SIG-M5 treated with dmso at 0.1 percent for 504 hours (cell line): ENCODE data around the gene KCTD17.

Source experiments
- DNase-seq: peaks from one replicate; lab custom pipeline; 2025; ENCODE audit not compliant: unreplicated experiment; lab: John Stamatoyannopoulos, UW

KCTD17 gene

GRCh38 chr22:37039466-37039865 lies 12.1 kb upstream of the KCTD17 start:
- no peak for DNase-seq

- no peak for DNase-seq
These were observed 8.2 kb upstream of the KCTD17 start for GRCh38 chr22:37043209-37043827.

DNA sequence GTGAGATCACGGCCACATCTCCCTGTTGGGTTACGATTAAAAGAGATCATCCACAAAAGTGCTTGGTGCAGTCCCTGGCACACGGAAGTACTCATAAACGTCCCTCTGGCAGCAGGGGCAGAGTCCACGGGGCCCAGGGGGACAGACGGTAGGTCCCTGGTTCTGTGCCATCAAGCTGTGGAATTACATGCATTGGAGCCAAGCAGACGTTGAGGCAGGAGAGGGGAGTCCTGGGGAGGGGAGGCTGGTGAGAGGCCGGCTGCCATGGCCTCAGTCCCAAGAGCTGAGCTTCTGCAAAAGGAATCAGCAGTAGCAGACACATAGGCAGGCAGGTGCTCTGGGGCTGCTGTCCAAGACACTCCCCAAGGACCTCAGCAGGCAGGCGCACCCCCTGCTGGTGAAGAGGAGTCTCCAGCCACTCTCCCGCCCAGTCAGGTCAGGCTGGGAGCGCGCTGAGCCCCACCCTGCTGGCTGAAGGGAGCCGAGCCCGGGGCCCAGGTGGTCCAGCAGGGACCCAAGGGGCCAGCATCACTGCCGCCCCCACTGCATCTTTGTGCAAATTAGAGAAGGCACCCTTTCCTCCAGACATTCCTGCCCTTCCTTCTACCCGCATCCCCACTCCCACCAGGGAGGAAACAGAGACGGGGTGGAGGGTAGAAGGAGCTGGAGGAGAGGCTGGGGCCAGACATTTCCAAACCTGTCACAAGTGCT lies 7.6 kb upstream of the KCTD17 start:
- peak; percentile 62 for DNase-seq

- DNase-seq: peak; percentile 23
These were observed 6.6 kb upstream of the KCTD17 start for GRCh38 chr22:37044634-37045625.

GRCh38 chr22:37045958-37046357 lies 5.6 kb upstream of the KCTD17 start:
- peak; percentile 43 for DNase-seq

DNA sequence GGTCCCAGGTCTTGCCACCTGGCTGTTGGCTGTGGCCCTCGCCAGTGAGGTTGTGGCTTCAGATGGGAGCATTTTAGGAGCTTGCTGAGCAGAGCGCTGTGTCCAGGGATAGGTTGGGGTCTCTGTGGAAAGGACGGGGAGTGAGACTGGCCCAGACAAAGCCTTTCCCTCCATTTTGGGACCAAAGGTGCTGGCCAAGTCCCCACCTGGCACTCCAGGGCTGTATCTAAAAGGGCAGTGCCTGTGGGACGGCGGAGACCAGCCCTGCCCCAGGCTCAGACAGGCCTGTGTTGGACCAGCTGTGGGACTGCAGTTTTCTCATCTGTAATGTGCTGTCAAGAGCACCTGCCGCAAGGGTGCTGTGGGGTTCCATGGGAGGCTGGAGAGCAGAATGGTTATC lies 5.0 kb upstream of the KCTD17 start:
- DNase-seq: no peak

GRCh38 chr22:37047006-37047405 lies 4.5 kb upstream of the KCTD17 start:
- no peak for DNase-seq

GRCh38 chr22:37048133-37048532 lies 3.4 kb upstream of the KCTD17 start:
- no peak for DNase-seq

GRCh38 chr22:37049224-37049623 lies 2.3 kb upstream of the KCTD17 start:
- DNase-seq: no peak

- DNase-seq: no peak
These were observed 629 bp upstream of the KCTD17 start for GRCh38 chr22:37050913-37051312.

- DNase-seq: no peak
These were observed 1.1 kb downstream of the KCTD17 start for GRCh38 chr22:37052386-37053309.

- no peak for DNase-seq
These were observed 1.9 kb downstream of the KCTD17 start for GRCh38 chr22:37053310-37054055.

DNA sequence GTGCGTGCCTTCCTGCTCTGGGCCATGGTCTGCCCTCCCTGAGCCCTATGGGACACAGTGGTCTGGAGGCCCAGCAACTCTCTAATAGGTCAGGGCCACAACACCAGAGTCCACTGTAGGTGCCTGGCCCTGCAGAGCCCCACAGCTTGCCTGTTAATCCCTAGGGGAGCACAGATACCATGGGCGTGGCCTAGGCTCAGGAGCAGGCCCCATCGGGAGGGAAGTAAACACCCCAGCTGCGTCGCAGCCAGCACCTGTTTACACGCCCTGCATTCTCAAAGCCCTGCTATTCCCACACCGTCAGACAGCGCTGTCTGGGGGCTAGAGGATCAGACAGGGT lies 2.5 kb downstream of the KCTD17 start:
- DNase-seq: no peak

GRCh38 chr22:37054600-37055365 lies 3.2 kb downstream of the KCTD17 start:
- no peak for DNase-seq

- no peak for DNase-seq
These were observed 4.7 kb downstream of the KCTD17 start for GRCh38 chr22:37056246-37056645.

GRCh38 chr22:37057226-37057625 lies 5.7 kb downstream of the KCTD17 start:
- no peak for DNase-seq

GRCh38 chr22:37057796-37058510 lies 6.4 kb downstream of the KCTD17 start:
- no peak for DNase-seq

DNA sequence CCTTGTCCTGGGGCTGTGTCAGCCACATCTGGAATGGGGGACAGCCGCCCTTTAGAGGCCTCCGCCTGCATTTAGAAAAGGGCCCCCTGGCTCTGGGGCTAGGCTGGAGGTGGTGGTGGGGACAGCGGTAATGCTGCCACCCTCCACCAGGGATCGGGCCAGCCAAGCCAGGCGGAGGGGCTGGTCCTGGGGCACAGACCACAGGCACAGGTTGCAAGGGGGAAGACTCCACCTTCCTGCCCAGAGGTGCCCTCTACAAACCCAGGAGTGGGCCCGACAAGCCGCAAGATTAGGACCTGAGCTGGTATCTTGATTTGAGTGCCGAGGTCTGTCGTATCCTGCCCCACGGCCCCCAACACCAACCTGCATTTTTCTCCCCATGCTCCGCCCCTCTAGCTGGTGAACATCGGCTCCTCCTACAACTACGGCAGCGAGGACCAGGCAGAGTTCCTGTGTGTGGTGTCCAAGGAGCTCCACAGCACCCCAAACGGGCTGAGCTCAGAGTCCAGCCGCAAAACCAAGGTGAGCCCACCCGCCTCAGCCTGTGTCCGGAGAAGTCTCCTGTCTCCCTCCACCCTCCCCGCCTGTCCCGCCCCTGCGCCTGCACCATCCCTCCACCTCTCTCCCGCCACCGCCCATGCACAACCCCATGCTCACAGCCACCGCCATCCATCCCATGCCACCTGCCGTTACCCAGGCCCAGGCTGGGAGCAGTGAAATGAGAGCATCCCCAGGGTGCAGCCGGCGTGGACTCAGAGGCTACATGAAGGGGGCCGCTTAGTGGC lies 7.6 kb downstream of the KCTD17 start:
- no peak for DNase-seq
